Epithelial cell of proximal tubule (primary cell): ENCODE measurements around the gene TMPRSS11F. TPM values are rescaled to one million over a fixed set of nuclear protein-coding genes. Genes with fewer than 3 reads are reported as not detected.
A peak's percentile ranks its signal among the peaks of the same experiment; 100 is the strongest.

ENCODE experiments used
- DNase-seq: peaks from one replicate; pipeline ENCODE4 v3.0.0-alpha.2; 2011; ENCODE audit warnings: low read depth
- H3K4me3 ChIP-seq: 2 replicates; pipeline ENCODE4 v1.5.1; 2011; ENCODE audit warnings: low read depth, mild to moderate bottlenecking, low read length
- total RNA-seq: library from RNA; depleted of rRNA; stranded (reverse); fragments of >200 nt; gene quantifications from 2 replicates; pipeline ENCODE4 v1.2.3, GENCODE V29; 2015
- TF ChIP-seq, protein P1 (sequence below): conservative IDR thresholded peaks from 2 replicates; pipeline ENCODE4 v1.5.1; 2012; ENCODE audit warnings: low read depth, mild to moderate bottlenecking, low read length

TMPRSS11F gene
- total RNA-seq, 1 donor from 2014 or later: not detected

- H3K4me3 ChIP-seq: no peak overlapping the region
- no peak for DNase-seq
- TF ChIP-seq, protein P1, sequence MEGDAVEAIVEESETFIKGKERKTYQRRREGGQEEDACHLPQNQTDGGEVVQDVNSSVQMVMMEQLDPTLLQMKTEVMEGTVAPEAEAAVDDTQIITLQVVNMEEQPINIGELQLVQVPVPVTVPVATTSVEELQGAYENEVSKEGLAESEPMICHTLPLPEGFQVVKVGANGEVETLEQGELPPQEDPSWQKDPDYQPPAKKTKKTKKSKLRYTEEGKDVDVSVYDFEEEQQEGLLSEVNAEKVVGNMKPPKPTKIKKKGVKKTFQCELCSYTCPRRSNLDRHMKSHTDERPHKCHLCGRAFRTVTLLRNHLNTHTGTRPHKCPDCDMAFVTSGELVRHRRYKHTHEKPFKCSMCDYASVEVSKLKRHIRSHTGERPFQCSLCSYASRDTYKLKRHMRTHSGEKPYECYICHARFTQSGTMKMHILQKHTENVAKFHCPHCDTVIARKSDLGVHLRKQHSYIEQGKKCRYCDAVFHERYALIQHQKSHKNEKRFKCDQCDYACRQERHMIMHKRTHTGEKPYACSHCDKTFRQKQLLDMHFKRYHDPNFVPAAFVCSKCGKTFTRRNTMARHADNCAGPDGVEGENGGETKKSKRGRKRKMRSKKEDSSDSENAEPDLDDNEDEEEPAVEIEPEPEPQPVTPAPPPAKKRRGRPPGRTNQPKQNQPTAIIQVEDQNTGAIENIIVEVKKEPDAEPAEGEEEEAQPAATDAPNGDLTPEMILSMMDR: peak; percentile 35
Measured at GRCh38 chr4:68079928-68080327, 49.7 kb downstream of the TMPRSS11F start.

DNA sequence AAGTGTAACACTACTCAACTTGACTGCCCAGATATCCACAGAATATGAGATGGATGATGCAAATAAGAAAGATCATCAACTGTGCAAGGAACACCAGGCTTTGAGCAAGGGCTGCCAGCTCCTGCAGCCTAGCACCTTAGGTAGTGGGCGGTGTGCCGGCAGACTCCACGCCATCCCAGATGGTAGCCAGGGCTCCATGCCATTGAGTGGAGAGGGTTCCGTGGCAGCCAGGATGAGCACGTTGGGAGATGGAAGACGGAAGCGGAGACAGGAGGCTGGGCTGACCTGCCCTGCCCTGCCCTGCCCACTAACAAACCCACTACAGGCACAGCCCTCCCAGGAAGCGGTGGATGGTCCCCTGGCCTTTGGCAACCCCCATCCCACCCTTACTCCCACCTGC lies 51.9 kb downstream of the TMPRSS11F start:
- TF ChIP-seq, protein P1: no peak
- no peak for DNase-seq

GRCh38 chr4:68077301-68077700 lies 52.4 kb downstream of the TMPRSS11F start:
- TF ChIP-seq, protein P1: no peak
- DNase-seq: no peak
- H3K4me3 ChIP-seq: no peak overlapping the region

More for the DNA sequence above, 51.9 kb downstream of the TMPRSS11F start:
- no peak overlapping the region for H3K4me3 ChIP-seq

GRCh38 chr4:68076194-68076593 lies 53.5 kb downstream of the TMPRSS11F start:
- no peak overlapping the region for H3K4me3 ChIP-seq
- no peak for DNase-seq
- TF ChIP-seq, protein P1: peak; percentile 28

DNA sequence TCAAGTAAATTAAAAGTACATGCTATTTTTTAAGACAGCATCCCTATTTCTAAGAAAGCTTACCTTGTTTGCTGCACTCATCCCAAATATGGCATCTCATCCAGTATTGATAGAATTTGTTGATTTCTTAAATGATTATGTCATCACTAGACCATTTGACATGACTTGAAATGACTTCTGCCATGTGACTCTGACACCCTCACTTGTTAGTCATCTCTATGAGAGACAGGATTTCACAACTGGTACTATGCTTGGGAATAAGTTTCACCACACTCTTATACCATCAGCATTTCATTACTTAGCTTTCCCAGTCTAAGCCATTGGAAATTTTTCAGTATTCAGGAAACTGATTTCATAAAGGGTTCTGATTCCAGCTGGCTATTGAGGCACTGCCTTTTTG lies 55.3 kb downstream of the TMPRSS11F start:
- TF ChIP-seq, protein P1: no peak
- H3K4me3 ChIP-seq: no peak overlapping the region
- peak; percentile 91 for DNase-seq

- DNase-seq: no peak
- TF ChIP-seq, protein P1: no peak
- H3K4me3 ChIP-seq: no peak overlapping the region
Measured at GRCh38 chr4:68070302-68070701, 59.4 kb downstream of the TMPRSS11F start.

- no peak overlapping the region for H3K4me3 ChIP-seq
- DNase-seq: no peak
- TF ChIP-seq, protein P1: no peak
Measured at GRCh38 chr4:68062501-68062900, 67.2 kb downstream of the TMPRSS11F start.
